Stimulated activated effector memory CD8-positive, alpha-beta T cell treated with anti-CD3 and anti-CD28 coated beads, Interleukin-12 subunit alpha, Interleukin-12 subunit beta, amount 100 ng/mL, for 72 hours (primary cell): ENCODE data around the gene DROSHA.
A peak's percentile ranks its signal among the peaks of the same experiment; 100 is the strongest.

Source experiments
- ATAC-seq: fragments of 150-1000 bp; cut with Tn5 transposase; 2 replicates; pipeline ENCODE4 v1.10.0; 2021
- DNase-seq, 2 donors: peaks; one replicate each; pipeline ENCODE4 v3.0.0; 2021 to 2022; ENCODE audit warnings: low spot score in 2 of 2
- H3K27ac Mint-ChIP-seq: one replicate; pipeline ENCODE4 v1.8.0; 2022; ENCODE audit warnings: mild to moderate bottlenecking, mixed read lengths
- H3K36me3 Mint-ChIP-seq: one replicate; pipeline ENCODE4 v1.8.0; 2022; ENCODE audit warnings: mild to moderate bottlenecking, mixed read lengths
- H3K4me1 Mint-ChIP-seq: one replicate; pipeline ENCODE4 v1.8.0; 2022; ENCODE audit warnings: mixed read lengths
- H3K4me3 Mint-ChIP-seq: one replicate; pipeline ENCODE4 v1.8.0; 2022; ENCODE audit warnings: mild to moderate bottlenecking, mixed read lengths
- H3K9me3 Mint-ChIP-seq: one replicate; pipeline ENCODE4 v1.8.0; 2022; ENCODE audit warnings: mixed read lengths

Gene DROSHA

DNA sequence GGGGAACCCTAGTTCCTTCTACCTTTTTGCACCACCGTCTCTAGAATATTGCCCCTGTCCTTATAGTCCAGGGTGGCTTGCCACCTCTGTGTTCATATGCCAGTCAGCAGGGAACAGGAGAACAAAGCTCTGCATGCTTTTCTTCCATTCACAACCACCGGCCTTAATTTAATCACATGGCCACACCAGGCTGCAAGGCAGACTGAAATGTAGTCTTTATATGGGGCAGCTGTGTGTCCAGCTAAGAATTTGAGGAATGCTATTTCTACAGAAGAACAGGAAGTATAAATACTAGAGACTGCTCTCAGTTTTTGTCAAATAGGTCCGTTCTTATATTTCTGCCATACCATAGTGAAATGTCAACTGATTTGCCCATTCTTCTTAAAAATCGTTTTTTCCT, 6.0 kb upstream of the DROSHA start:
- H3K9me3 Mint-ChIP-seq: no peaks in the 10 kb centered on the region
- ATAC-seq (no peak), DNase-seq (no peak)
- peaks cover 89% of the 10 kb centered on the region for H3K36me3 Mint-ChIP-seq
- no peak overlapping the region for H3K4me3 Mint-ChIP-seq
- peaks cover 8% of the 10 kb centered on the region for H3K4me1 Mint-ChIP-seq
- peak overlapping the region; percentile 15 for H3K27ac Mint-ChIP-seq

DNA sequence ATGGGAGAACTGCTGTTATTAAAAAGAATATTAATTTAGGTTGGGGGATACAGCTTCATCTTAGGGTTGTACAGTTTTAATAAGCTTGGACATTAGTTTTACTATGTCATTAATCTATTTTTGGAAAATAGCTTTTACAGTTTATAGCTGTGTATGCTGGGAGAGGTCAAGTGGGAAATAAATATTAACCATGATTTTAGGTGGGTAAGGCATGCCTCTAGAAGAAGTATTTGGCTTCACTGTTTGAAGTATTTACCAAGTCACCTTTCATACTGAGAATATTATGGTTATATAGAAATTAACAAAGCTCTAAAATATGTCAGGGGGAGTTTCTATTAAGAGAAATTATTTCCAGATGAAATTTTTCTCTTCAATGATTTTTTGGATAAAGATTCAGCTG, 5.5 kb upstream of the DROSHA start:
- no peak for ATAC-seq
- H3K36me3 Mint-ChIP-seq: peaks cover 84% of the 10 kb centered on the region

DNA sequence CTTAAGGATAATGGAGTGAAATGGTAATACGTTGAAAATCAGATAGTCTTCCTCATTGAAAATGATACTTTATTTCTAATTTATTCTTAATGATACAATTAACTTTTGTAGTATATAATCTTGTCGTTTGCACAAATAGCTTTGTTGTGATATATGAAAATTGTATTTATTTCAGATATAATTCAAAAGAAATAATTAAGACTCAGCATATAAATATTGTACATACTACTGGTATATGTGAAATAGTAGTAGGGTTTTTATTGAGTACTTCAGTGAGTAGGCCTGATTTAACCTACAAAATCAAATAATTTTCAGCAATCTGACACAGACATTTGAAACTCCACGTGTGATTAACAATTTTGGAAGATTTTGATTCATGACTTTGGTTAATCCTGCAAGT, 5.0 kb upstream of the DROSHA start:
- DNase-seq: no peak
- no peak overlapping the region for H3K4me3 Mint-ChIP-seq
- no peak for ATAC-seq
- peak overlapping the region; percentile 15 for H3K27ac Mint-ChIP-seq
- peaks cover 80% of the 10 kb centered on the region for H3K36me3 Mint-ChIP-seq
- peaks cover 8% of the 10 kb centered on the region for H3K4me1 Mint-ChIP-seq
- no peaks in the 10 kb centered on the region for H3K9me3 Mint-ChIP-seq

More for the DNA sequence above, 5.5 kb upstream of the DROSHA start:
- H3K9me3 Mint-ChIP-seq: no peaks in the 10 kb centered on the region
- peaks cover 8% of the 10 kb centered on the region for H3K4me1 Mint-ChIP-seq
- no peak for DNase-seq
- H3K27ac Mint-ChIP-seq: peak overlapping the region; percentile 15
- H3K4me3 Mint-ChIP-seq: no peak overlapping the region

DNA sequence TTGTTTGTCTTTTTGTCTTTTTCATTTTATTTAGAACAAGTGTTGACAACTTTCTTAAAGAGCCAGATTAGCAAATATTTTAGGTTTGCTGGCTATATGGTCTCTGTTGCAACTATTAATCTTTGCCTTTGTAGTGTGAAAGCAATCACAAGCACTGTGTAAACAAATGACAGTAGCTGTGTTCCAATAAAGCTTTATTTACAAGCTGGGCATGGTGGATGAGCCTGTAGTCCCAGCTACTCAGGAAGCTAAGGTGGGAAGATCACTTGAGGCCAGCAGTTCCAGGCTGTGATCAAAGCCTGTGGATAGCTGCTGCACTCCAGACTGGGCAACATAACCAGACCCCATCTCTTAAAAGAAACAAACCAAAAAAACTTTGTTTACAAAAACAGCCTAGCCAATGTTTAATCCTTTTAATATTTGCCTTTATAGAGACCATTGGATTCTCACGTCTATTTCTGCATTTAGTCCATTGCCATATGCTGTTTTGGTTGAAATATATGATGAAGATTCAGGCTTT, 2.7 kb upstream of the DROSHA start:
- no peak for ATAC-seq
- H3K27ac Mint-ChIP-seq: no peak overlapping the region
- H3K4me1 Mint-ChIP-seq: peaks cover 27% of the 10 kb centered on the region
- DNase-seq: no peak
- H3K4me3 Mint-ChIP-seq: no peak overlapping the region
- peaks cover 61% of the 10 kb centered on the region for H3K36me3 Mint-ChIP-seq
- H3K9me3 Mint-ChIP-seq: no peaks in the 10 kb centered on the region

DNA sequence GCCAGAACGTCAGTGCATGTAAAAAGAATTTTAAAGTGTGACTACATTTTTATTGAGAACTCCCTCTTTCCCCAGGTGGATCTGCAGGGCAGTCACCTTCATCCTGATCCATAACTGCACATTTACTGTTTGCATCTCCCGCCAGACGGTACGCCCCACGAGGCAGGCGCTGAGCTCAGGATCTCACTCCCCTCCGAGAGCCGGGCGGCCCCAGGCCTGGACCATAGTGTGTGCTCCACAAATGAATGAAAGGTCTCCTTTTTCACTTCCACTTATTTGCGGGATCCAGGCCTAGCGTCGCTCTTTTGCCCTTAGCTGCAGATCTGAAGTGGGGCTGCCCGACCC, 378 bp downstream of the DROSHA start:
- H3K27ac Mint-ChIP-seq: peak overlapping the region; percentile 93
- DNase-seq: peak in 1 of 2 donors; percentile 12
- H3K9me3 Mint-ChIP-seq: no peaks in the 10 kb centered on the region
- peaks cover 34% of the 10 kb centered on the region for H3K4me1 Mint-ChIP-seq
- ATAC-seq: peak; percentile 63
- peaks cover 61% of the 10 kb centered on the region for H3K36me3 Mint-ChIP-seq
- peak overlapping the region; percentile 98 for H3K4me3 Mint-ChIP-seq

DNA sequence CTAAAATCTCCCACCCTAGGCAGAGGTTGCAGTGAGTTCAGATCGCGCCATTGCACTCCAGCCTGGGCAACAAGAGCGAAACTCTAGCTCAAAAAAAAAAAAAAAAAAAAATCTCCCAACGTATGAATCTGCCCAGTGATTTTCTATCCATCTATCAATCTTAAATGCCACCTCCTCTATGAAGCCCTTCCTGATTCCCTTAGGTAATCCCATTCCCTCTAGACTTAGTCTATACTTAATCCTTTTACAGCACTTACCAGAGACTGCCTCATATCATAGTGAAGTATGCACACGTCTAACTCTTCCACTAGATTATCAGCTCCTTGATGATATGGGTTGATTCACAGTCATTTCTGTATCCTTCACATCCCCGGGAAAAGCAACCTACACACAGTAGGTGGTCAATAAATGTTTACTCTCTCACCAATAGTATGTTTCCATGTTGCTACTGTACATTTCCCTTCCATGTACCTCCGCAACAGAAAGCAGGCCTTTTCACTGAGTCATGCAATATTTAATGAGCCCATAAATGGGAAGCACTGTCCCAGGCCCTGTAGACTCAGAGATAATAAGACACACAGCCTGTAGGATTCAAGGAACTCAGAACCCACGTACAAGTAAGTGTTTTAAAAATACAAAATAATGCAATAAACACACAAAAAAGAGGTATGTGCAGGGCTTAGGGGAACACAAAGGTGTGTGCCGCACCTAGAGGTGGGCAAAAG, 1.2 kb downstream of the DROSHA start:
- no peak for ATAC-seq
- Mint-ChIP-seq H3K4me3 (peak overlapping the region; percentile 98), H3K9me3 (no peaks in the 10 kb centered on the region), H3K4me1 (peaks cover 40% of the 10 kb centered on the region), H3K36me3 (peaks cover 61% of the 10 kb centered on the region), H3K27ac (peak overlapping the region; percentile 93)
- no peak for DNase-seq

DNA sequence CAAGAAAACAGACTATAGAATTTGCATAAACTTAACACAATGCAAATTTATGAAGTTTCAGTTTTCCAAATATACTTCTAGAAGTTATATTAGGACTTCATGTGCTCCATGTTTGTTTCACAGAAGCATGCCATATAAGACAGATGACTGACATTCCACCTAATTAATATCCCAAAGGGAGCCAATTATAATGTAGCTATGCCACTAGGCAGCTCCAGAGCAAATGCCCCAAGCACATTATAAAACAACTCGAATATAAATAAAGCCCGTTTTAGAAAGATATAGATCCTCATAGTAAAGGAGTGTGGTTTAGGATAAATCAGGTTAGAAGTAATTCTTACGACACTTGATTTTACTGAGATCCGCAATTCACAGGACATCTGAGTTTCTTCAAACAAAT, 8.9 kb downstream of the DROSHA start:
- Mint-ChIP-seq H3K4me1 (peaks cover 6% of the 10 kb centered on the region), H3K27ac (no peak overlapping the region), H3K9me3 (no peaks in the 10 kb centered on the region), H3K36me3 (peaks cover 82% of the 10 kb centered on the region), H3K4me3 (no peak overlapping the region)
- no peak for ATAC-seq
- no peak for DNase-seq

DNA sequence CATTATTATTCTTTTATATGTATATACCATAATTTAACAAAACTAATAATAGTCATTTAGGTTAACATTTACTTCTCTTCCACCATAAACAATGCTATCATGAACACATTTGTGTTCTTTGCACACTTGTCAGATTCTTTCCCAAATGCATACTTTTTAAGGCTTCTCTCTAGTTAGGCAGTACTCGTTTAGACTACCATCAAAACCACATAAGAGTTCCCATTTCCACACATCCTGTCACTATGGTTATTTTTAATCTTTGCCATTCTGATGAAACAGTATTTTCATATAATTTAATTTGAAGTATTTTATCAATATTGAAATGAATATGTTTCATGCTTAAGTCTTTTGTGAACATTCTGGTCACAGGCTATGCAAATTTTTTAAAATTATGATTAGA, 15.1 kb downstream of the DROSHA start:
- Mint-ChIP-seq H3K27ac (no peak overlapping the region), H3K9me3 (no peaks in the 10 kb centered on the region), H3K36me3 (peaks cover 68% of the 10 kb centered on the region), H3K4me3 (no peak overlapping the region), H3K4me1 (peaks cover 5% of the 10 kb centered on the region)
- DNase-seq: no peak
- no peak for ATAC-seq

DNA sequence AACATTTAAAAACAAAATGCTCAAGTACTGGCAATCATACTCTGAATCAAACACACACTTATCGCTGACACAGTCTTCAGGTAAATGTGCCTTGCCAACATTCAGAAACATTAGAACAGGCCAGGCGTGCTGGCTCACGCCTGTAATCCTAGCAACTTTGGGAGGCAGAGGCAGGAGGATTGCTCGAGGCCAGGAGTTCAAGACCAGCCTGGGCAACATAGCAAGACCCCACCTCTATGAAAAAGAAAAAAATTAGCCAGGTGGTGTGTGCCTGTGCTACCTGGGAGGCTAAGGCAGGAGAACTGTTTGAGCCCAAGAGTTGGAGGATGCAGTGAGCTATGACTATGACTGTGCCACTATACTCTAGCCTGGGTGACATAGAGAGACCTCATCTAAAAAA, 20.6 kb downstream of the DROSHA start:
- no peaks in the 10 kb centered on the region for H3K9me3 Mint-ChIP-seq
- H3K36me3 Mint-ChIP-seq: peaks cover 97% of the 10 kb centered on the region
- no peak for DNase-seq
- H3K4me3 Mint-ChIP-seq: no peak overlapping the region
- H3K4me1 Mint-ChIP-seq: peaks cover 5% of the 10 kb centered on the region
- no peak overlapping the region for H3K27ac Mint-ChIP-seq
- no peak for ATAC-seq

DNA sequence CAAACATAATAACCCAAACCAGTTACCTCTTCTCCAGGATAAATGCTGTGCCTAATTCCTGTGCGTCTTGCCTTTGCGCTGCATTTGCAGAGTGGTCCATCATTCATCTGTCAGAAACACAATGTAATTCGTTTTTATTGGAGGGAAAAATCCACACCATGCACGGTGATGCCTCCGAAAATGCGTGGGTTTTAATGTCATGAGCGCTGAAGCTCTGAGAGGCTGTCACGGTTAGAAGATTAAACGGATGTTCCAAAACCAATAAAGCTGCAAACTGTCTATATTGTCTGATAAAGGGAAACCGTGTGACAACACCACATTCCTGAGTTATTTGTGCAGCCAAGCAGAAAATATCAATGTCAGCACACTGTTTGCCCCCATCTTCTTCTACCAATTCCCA, 27.4 kb downstream of the DROSHA start:
- Mint-ChIP-seq H3K36me3 (peaks cover 78% of the 10 kb centered on the region), H3K4me1 (no peaks in the 10 kb centered on the region), H3K4me3 (no peak overlapping the region), H3K27ac (no peak overlapping the region), H3K9me3 (no peaks in the 10 kb centered on the region)
- ATAC-seq (no peak), DNase-seq (no peak)

DNA sequence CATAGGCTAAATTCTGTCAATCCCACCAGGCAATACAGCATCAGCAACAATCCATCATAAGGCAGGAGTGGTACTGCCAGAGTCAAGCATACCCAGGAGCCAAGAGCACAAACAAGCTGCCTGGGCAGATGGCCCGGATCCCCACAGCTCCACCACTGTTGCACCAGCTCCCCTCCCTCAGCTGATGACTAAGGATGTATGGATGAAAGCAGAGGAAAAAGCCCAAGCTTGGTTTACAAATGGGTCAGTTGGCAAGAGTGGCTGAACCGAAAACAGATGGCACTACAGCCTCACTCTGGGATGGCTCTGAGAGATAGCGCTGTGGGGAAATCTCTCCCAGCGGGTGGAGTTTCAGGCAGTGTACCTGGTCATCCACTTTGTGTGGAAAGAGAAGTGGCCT, 29.4 kb downstream of the DROSHA start:
- Mint-ChIP-seq H3K9me3 (no peaks in the 10 kb centered on the region), H3K27ac (peak overlapping the region; percentile 2), H3K4me1 (no peaks in the 10 kb centered on the region), H3K4me3 (no peak overlapping the region), H3K36me3 (peaks cover 72% of the 10 kb centered on the region)
- DNase-seq: no peak
- no peak for ATAC-seq

DNA sequence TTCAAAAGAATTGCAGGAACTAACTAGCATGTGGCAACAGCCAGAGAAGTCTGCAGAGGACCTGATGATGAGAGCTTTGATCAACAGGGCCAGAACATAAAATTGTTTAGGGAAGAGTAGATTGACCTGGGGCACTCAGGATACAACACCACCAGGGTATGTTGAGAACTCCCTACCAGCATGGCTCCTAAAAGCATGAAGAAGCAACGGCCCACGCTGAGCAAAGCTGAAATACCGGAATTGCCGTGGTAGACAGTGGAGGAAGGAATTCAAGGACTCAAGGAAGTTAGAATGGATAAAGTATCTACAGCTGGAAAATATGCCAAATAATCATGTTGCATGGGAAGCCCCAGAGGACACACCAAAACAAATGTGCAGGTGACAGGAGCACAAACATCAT, 31.6 kb downstream of the DROSHA start:
- peaks cover 62% of the 10 kb centered on the region for H3K36me3 Mint-ChIP-seq
- DNase-seq (no peak), ATAC-seq (no peak)
- H3K9me3 Mint-ChIP-seq: no peaks in the 10 kb centered on the region
- H3K4me1 Mint-ChIP-seq: no peaks in the 10 kb centered on the region
- H3K4me3 Mint-ChIP-seq: no peak overlapping the region
- H3K27ac Mint-ChIP-seq: no peak overlapping the region

DNA sequence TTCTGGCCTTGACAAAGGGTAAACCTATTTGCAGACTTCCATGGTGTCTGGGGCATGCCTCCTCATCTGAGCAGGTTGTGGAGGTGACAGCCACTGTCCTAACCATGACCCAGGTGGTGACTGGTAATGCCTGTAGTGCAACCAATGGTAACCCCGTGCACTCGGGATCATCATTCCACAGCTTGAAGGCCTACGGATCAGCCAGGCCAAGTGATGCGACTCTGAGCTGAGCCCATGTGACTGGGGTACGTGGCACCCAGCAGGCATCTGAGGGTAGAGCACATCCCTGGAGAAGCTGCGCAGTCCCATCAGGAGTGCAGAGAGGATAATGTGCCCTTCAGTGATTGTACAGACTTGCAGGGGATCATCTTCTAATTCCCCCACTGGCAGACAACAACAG, 35.0 kb downstream of the DROSHA start:
- Mint-ChIP-seq H3K9me3 (no peaks in the 10 kb centered on the region), H3K27ac (no peak overlapping the region)

DNA sequence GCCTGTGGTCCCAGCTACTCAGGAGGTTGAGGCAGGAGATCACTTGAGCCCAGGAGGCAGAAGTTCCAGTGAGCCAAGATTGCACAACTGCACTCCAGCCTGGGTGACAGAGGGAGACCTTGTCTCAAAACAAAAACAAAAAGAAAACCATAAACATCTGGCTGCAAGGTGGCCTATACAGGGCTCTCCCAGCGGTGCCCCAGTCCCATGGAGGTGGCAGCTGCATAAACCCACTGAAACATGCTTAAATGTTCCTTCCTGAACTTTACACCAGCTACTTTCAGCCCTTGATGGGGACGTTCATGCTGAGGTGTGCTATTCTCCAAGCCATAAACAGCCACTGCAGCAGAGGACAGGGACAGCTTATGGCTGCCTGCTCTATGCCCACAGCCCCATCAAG, 35.6 kb downstream of the DROSHA start:
- Mint-ChIP-seq H3K36me3 (peaks cover 75% of the 10 kb centered on the region), H3K4me3 (no peak overlapping the region), H3K27ac (no peak overlapping the region), H3K4me1 (no peaks in the 10 kb centered on the region), H3K9me3 (no peaks in the 10 kb centered on the region)
- no peak for DNase-seq
- no peak for ATAC-seq

More for the DNA sequence above, 35.0 kb downstream of the DROSHA start:
- H3K36me3 Mint-ChIP-seq: peaks cover 69% of the 10 kb centered on the region
- H3K4me3 Mint-ChIP-seq: no peak overlapping the region
- DNase-seq (no peak), ATAC-seq (no peak)
- H3K4me1 Mint-ChIP-seq: no peaks in the 10 kb centered on the region

DNA sequence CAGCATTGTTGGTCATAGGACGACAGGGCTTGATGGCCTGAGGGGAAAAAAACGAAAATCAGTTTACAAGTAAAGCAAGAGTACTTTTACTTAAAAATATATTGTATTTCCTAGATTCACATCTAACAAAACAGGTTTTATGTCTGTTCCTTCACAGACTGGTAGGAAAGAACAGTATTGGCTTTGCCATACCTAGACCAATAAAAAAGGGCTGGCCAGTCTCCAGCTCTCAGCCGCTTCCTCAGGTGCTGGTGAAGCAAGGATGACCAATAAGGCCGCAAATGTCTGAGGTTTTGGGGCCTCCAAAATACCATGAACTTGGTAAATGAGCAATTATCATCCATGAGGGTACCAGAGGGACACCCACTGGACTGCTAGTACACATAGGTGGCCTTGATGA, 36.6 kb downstream of the DROSHA start:
- Mint-ChIP-seq H3K4me1 (no peaks in the 10 kb centered on the region), H3K36me3 (peaks cover 78% of the 10 kb centered on the region), H3K27ac (no peak overlapping the region)

DNA sequence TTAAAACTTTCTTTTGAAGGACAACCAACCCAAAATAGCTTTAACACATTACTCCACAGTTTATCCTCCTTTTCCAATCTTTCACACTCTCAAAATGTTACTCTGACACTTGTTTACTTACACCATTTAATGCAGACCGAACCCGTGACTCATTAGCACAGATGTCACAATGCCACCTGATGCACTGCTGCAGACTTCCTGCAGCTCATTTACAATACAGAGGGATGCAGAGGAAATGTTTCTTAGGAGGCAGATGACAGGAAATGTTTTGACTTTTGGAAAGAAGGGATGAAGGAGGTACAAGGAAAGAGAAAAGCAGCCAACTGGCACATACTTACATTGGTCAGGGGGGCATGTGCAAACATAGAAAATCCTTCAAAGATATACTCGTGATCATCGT, 39.0 kb downstream of the DROSHA start:
- Mint-ChIP-seq H3K9me3 (no peaks in the 10 kb centered on the region), H3K36me3 (peaks cover 86% of the 10 kb centered on the region)

More for the DNA sequence above, 36.6 kb downstream of the DROSHA start:
- ATAC-seq: no peak
- no peaks in the 10 kb centered on the region for H3K9me3 Mint-ChIP-seq
- no peak for DNase-seq
- no peak overlapping the region for H3K4me3 Mint-ChIP-seq

More for the DNA sequence above, 39.0 kb downstream of the DROSHA start:
- H3K27ac Mint-ChIP-seq: no peak overlapping the region
- DNase-seq (no peak), ATAC-seq (no peak)
- H3K4me3 Mint-ChIP-seq: no peak overlapping the region
- H3K4me1 Mint-ChIP-seq: no peaks in the 10 kb centered on the region
